Epithelial cell of prostate (primary cell): ENCODE data around the gene PPM1J.
"Not testable (repeated sequence)": the region's sequence is repeated elsewhere in the genome, so short reads cannot be mapped to it uniquely, and the experiment has no call there.

Source experiments
- DNase-seq: peaks from one replicate; pipeline ENCODE4 v3.0.0-alpha.2; 2011; ENCODE audit warnings: low read depth, low spot score
- H3K27ac ChIP-seq: fragments of 450-650 bp; 2 replicates; pipeline ENCODE4 v1.5.1; 2017; ENCODE audit warnings: mild to moderate bottlenecking

The PPM1J gene

GRCh38 chr1:112715264-112716053 lies at the start of gene PPM1J:
PPM1J (minus strand) TSS chr1:112715332; CDS start chr1:112715301, 31 bp downstream.
- peak within 1 kb of the TSS; percentile 45 for H3K27ac ChIP-seq

GRCh38 chr1:112762541-112763500 lies 47.7 kb upstream of the PPM1J start:
- peak overlapping the region; percentile 85 for H3K27ac ChIP-seq
- peak; percentile 34 for DNase-seq

More at GRCh38 chr1:112715264-112716053, at the start of gene PPM1J:
- DNase-seq = peak; percentile 71

- H3K27ac ChIP-seq = peak overlapping the region; percentile 85
- DNase-seq = peak; percentile 41
Measured at GRCh38 chr1:112761714-112762480, 46.8 kb upstream of the PPM1J start.

- no peak overlapping the region for H3K27ac ChIP-seq
- no peak for DNase-seq
Measured at GRCh38 chr1:112759228-112759627, 44.1 kb upstream of the PPM1J start.

- H3K27ac ChIP-seq = no peak overlapping the region
- no peak for DNase-seq
Measured at GRCh38 chr1:112754116-112754628, 39.0 kb upstream of the PPM1J start.

GRCh38 chr1:112748396-112748795 lies 33.3 kb upstream of the PPM1J start:
- no peak overlapping the region for H3K27ac ChIP-seq

GRCh38 chr1:112744009-112744578 lies 29.0 kb upstream of the PPM1J start:
- no peak for DNase-seq
- H3K27ac ChIP-seq = no peak overlapping the region

More at GRCh38 chr1:112748396-112748795, 33.3 kb upstream of the PPM1J start:
- no peak for DNase-seq

GRCh38 chr1:112743174-112744008 lies 28.3 kb upstream of the PPM1J start:
- H3K27ac ChIP-seq = no peak overlapping the region
- no peak for DNase-seq

- no peak for DNase-seq
- H3K27ac ChIP-seq = no peak overlapping the region
Measured at GRCh38 chr1:112737573-112737972, 22.4 kb upstream of the PPM1J start.

- DNase-seq = peak; percentile 79
- peak overlapping the region; percentile 63 for H3K27ac ChIP-seq
Measured at GRCh38 chr1:112735752-112736151, 20.6 kb upstream of the PPM1J start.

- DNase-seq = no peak
- no peak overlapping the region for H3K27ac ChIP-seq
Measured at GRCh38 chr1:112731451-112731850, 16.3 kb upstream of the PPM1J start.

- no peak overlapping the region for H3K27ac ChIP-seq
- DNase-seq = no peak
Measured at GRCh38 chr1:112729909-112730308, 14.8 kb upstream of the PPM1J start.

- H3K27ac ChIP-seq, DNase-seq: not testable (repeated sequence)
Measured at GRCh38 chr1:112729011-112729410, 13.9 kb upstream of the PPM1J start.

GRCh38 chr1:112728306-112728971 lies 13.3 kb upstream of the PPM1J start:
- not testable (repeated sequence) for H3K27ac ChIP-seq, DNase-seq

- no peak for DNase-seq
- H3K27ac ChIP-seq = no peak overlapping the region
Measured at GRCh38 chr1:112727716-112728115, 12.6 kb upstream of the PPM1J start.

- not testable (repeated sequence) for H3K27ac ChIP-seq, DNase-seq
Measured at GRCh38 chr1:112724240-112724639, 9.1 kb upstream of the PPM1J start.

GRCh38 chr1:112723511-112723839 lies 8.3 kb upstream of the PPM1J start:
- H3K27ac ChIP-seq = no peak overlapping the region
- DNase-seq = no peak
